Neural cell (in vitro differentiated cells): Measurements from ENCODE around the gene VPS8.

Experiments
- CTCF ChIP-seq: fragments of 450-650 bp; IDR thresholded peaks from 2 replicates; pipeline ENCODE4 v1.5.1; 2014; ENCODE audit warnings: antibody characterized with exemption, mild to moderate bottlenecking, moderate library complexity; ENCODE audit not compliant: poor library complexity, severe bottlenecking
- POLR2AphosphoS5 ChIP-seq: IDR thresholded peaks from 2 replicates; pipeline ENCODE4 v1.6.1; 2012
- REST ChIP-seq: IDR thresholded peaks from 2 replicates; pipeline ENCODE4 v1.6.1; 2012; ENCODE audit warnings: borderline replicate concordance
- TAF1 ChIP-seq: IDR thresholded peaks from 2 replicates; pipeline ENCODE4 v1.6.1; 2012; ENCODE audit warnings: low read depth

GRCh38 chr3:185094697-185095096 is 282.7 kb downstream of the VPS8 start:
- TF ChIP-seq CTCF: no peak
- no peak for TF ChIP-seq POLR2AphosphoS5
- no peak for TF ChIP-seq TAF1
- TF ChIP-seq REST: no peak
